Panc1 (cell line): Measurements from ENCODE around the gene NPDC1. TPM values are rescaled to one million over a fixed set of nuclear protein-coding genes. Genes with fewer than 3 reads are reported as not detected.

Experiments used
- ATAC-seq: fragments of 200-7000 bp; cut with Tn5 transposase; 2 replicates; pipeline ENCODE4 v1.9.1; 2020; ENCODE audit warnings: mild to moderate bottlenecking, moderate library complexity
- BruUV-seq: library from RNA; stranded (reverse); fragments of 400-500 nt; replicated peaks from 2 replicates; lab custom pipeline; 2021; lab: Mats Ljungman, UMichigan
- CTCF ChIA-PET: fragments of 300-600 bp; sonication (Branson Sonifier 250); formaldehyde crosslinking; loops from one replicate; lab custom pipeline; 2022; ENCODE audit warnings: antibody characterized with exemption; lab: Charles Lee
- POLR2A ChIA-PET: fragments of 300-600 bp; sonication (Branson Sonifier 250); formaldehyde crosslinking; loops from one replicate; lab custom pipeline; 2022; ENCODE audit warnings: antibody characterized with exemption; lab: Charles Lee
- DNase-seq: peaks from one replicate; pipeline ENCODE4 v3.0.0-alpha.2; 2010; ENCODE audit warnings: low read depth, low spot score
- H3K27ac ChIP-seq: 2 replicates; pipeline ENCODE4 v1.5.1; 2011; ENCODE audit warnings: mild to moderate bottlenecking, low read length, inconsistent platforms
- H3K27me3 ChIP-seq: fragments of 200-500 bp; sonication (Bioruptor generic); 2 replicates; pipeline ENCODE4 v1.6.0; 2014; ENCODE audit warnings: low read length, inconsistent platforms; ENCODE audit not compliant: control insufficient read depth, insufficient read depth
- H3K36me3 ChIP-seq: fragments of 200-500 bp; sonication (Bioruptor generic); 2 replicates; pipeline ENCODE4 v1.5.1; 2014; ENCODE audit warnings: inconsistent platforms, mild to moderate bottlenecking, low read length, moderate library complexity; ENCODE audit not compliant: control insufficient read depth, insufficient read depth
- H3K4me1 ChIP-seq: 2 replicates; pipeline ENCODE4 v1.5.1; 2011; ENCODE audit warnings: inconsistent platforms, mild to moderate bottlenecking, low read length, moderate library complexity; ENCODE audit not compliant: control insufficient read depth, insufficient read depth
- H3K4me3 ChIP-seq, 2 experiments: 2 replicates each; pipeline ENCODE4 v1.5.1; 2011 to 2012; ENCODE audit warnings: low read depth in 2 of 2, low read length in 2 of 2, mild to moderate bottlenecking in 2 of 2, inconsistent platforms in 1 of 2, moderate library complexity in 1 of 2
- H3K9me3 ChIP-seq: fragments of 200-500 bp; sonication (Bioruptor generic); 2 replicates; pipeline ENCODE4 v1.5.1; 2014; ENCODE audit warnings: low read depth, mild to moderate bottlenecking, inconsistent platforms, low read length, moderate library complexity; ENCODE audit not compliant: control insufficient read depth, insufficient read depth
- CTCF ChIP-seq: fragments of 450-650 bp; IDR thresholded peaks from 2 replicates; pipeline ENCODE4 v1.5.1; 2017; ENCODE audit warnings: mild to moderate bottlenecking
- POLR2AphosphoS5 ChIP-seq: IDR thresholded peaks from 2 replicates; pipeline ENCODE4 v1.6.1; 2012; ENCODE audit warnings: mild to moderate bottlenecking, low read depth, low read length, moderate library complexity
- REST ChIP-seq, 2 experiments: IDR thresholded peaks; 2 replicates each; pipeline ENCODE4 v1.6.1; 2011 to 2012; ENCODE audit warnings: low read depth in 2 of 2, control low read depth in 1 of 2, low read length in 1 of 2, mild to moderate bottlenecking in 1 of 2, moderate library complexity in 1 of 2; ENCODE audit not compliant: insufficient read depth in 1 of 2
- SIN3A ChIP-seq: IDR thresholded peaks from 2 replicates; pipeline ENCODE4 v1.6.1; 2012; ENCODE audit warnings: low read depth, mild to moderate bottlenecking, low read length, moderate library complexity, borderline replicate concordance; ENCODE audit not compliant: insufficient read depth
- TCF7L2 ChIP-seq: IDR thresholded peaks from 2 replicates; pipeline ENCODE4 v1.6.1; 2011; ENCODE audit warnings: mild to moderate bottlenecking, low read depth, low read length, inconsistent platforms
- in situ Hi-C: cut with HindIII; loops from 2 replicates; pipeline ENCODE4 v1.10.0; 2016; ENCODE audit warnings: low sequenced_read_pairs, low pct_unique_long_range_greater_than_20kb
- intact Hi-C: fragments of 100-400 bp; cut with micrococcal nuclease; formaldehyde crosslinking; loops from one replicate; pipeline ENCODE4 v1.10.0; 2022; ENCODE audit not compliant: unreplicated experiment
- total RNA-seq: library from RNA; stranded (reverse); gene quantifications from one replicate; pipeline ENCODE4 v1.2.1, GENCODE V29; 2021; ENCODE audit not compliant: unreplicated experiment

The NPDC1 gene
- total RNA-seq, 1 experiment from 2014 or later: 43.5 TPM

GRCh38 chr9:137055385-137056364 is 9.7 kb upstream of the NPDC1 start:
- intact Hi-C loops: no loop called here
- CTCF ChIA-PET: interaction anchor here (0.6 to 1.3 kb wide), 2 partner anchors 12 to 256 kb away, joined by 4 to 8 read pairs; no protein-coding TSS in a partner anchor
- in situ Hi-C loops: no loop called here
- DNase-seq (no peak), ATAC-seq (peak; percentile 58)
- no peak overlapping the region for H3K27ac ChIP-seq
- TF ChIP-seq POLR2AphosphoS5: no peak
- TF ChIP-seq CTCF: no peak
- no peak for TF ChIP-seq SIN3A
- TF ChIP-seq TCF7L2: no peak
- no peak for TF ChIP-seq REST (IDR thresholded peaks at IDR 0.05; ENCODE audit: insufficient read depth in 1 of 2, low read depth in 2 of 2, low read length in 1 of 2)
- POLR2A ChIA-PET: interaction anchor here (0.6 kb wide), 2 partner anchors 29 to 36 kb away, joined by 3 to 8 read pairs; no protein-coding TSS in a partner anchor
- H3K36me3 ChIP-seq: no peaks in the 10 kb centered on the region
- peaks cover 2% of the 10 kb centered on the region; the same call in 1 of the 2 replicates for H3K4me1 ChIP-seq
- H3K27me3 ChIP-seq: no peaks in the 10 kb centered on the region
- H3K4me3 ChIP-seq: no peak overlapping the region
- H3K9me3 ChIP-seq: no peaks in the 10 kb centered on the region
- no TSS peak for BruUV-seq

GRCh38 chr9:137054932-137055384 is 9.0 kb upstream of the NPDC1 start:
- CTCF ChIA-PET: interaction anchor here (1.3 kb wide), 1 partner anchor 13 kb away, joined by 8 read pairs; no protein-coding TSS in a partner anchor

More at GRCh38 chr9:137054932-137055384, 9.0 kb upstream of the NPDC1 start:
- Histone ChIP-seq H3K4me1 (peaks cover 2% of the 10 kb centered on the region; the same call in 1 of the 2 replicates), H3K27ac (no peak overlapping the region), H3K9me3 (no peaks in the 10 kb centered on the region), H3K4me3 (no peak overlapping the region), H3K27me3 (no peaks in the 10 kb centered on the region), H3K36me3 (no peaks in the 10 kb centered on the region)
- intact Hi-C loops (no loop called here), in situ Hi-C loops (no loop called here)
- POLR2A ChIA-PET: no interaction called here
- TF ChIP-seq TCF7L2 (no peak), SIN3A (no peak), POLR2AphosphoS5 (no peak), CTCF (no peak)
- DNase-seq (no peak), ATAC-seq (no peak)
- no TSS peak for BruUV-seq
